Right lobe of liver (tissue), 4 donors: ENCODE results near the gene CLDND1.

Source experiments
- POLR2A ChIP-seq: fragments of 450-650 bp; IDR thresholded peaks from one replicate; pipeline ENCODE4 v1.6.1; 2017; ENCODE audit warnings: antibody characterized with exemption, mild to moderate bottlenecking
- TF ChIP-seq, protein P1 (sequence below), 4 donors: fragments of 200-600 bp in 3 of 4; fragments of 450-650 bp in 1 of 4; IDR thresholded peaks; one replicate each; pipeline versions ENCODE4 v1.5.1 to v1.8.0; 2016 to 2022; ENCODE audit warnings: antibody characterized with exemption in 4 of 4, mild to moderate bottlenecking in 2 of 4
- donor health status: DM: no; HTN: no; CAD: no.
- donor health status: DM: no; HTN: no; CAD: no.
- donor health status: DM: no; HTN: yes; CAD: no.

GRCh38 chr3:98528474-98529346 is 6.0 kb upstream of the CLDND1 start:
- TF ChIP-seq, protein P1, sequence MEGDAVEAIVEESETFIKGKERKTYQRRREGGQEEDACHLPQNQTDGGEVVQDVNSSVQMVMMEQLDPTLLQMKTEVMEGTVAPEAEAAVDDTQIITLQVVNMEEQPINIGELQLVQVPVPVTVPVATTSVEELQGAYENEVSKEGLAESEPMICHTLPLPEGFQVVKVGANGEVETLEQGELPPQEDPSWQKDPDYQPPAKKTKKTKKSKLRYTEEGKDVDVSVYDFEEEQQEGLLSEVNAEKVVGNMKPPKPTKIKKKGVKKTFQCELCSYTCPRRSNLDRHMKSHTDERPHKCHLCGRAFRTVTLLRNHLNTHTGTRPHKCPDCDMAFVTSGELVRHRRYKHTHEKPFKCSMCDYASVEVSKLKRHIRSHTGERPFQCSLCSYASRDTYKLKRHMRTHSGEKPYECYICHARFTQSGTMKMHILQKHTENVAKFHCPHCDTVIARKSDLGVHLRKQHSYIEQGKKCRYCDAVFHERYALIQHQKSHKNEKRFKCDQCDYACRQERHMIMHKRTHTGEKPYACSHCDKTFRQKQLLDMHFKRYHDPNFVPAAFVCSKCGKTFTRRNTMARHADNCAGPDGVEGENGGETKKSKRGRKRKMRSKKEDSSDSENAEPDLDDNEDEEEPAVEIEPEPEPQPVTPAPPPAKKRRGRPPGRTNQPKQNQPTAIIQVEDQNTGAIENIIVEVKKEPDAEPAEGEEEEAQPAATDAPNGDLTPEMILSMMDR (IDR thresholded peaks at IDR 0.05): no peak
- no peak for TF ChIP-seq POLR2A
